ENCODE results near the gene PRX. TPM values are rescaled to one million over a fixed set of nuclear protein-coding genes. Genes with fewer than 3 reads are reported as not detected.

Gene PRX
- total and polyA plus RNA-seq, 2 of the 4 experiments (the other 2 are of a cell fraction) = 0.90 to 1.7 TPM

DNA sequence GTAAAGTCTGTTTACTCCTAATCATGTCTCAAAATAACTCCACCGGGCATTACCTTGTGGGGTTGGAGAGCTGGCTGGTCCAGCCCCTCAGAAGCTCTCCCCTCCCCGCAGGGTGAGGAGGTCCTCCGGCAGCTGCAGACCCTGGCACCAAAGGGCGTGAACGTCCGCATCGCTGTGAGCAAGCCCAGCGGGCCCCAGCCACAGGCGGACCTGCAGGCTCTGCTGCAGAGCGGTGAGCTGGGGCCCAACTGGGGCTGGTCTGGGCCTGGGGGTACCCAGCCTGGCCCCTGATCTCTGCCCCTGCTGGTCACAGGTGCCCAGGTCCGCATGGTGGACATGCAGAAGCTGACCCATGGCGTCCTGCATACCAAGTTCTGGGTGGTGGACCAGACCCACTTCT, 43.4 kb downstream of the PRX start:
- DNase-seq (no peak), ATAC-seq (ENCODE audit: low read depth) (no peak)
- Histone ChIP-seq H4K8ac (ENCODE audit: low read depth in 2 of 2, low read length in 2 of 2) (no peak overlapping the region), H2BK5ac (ENCODE audit: low read depth, low read length, poor library complexity, severe bottlenecking) (no peak overlapping the region), H4K91ac (ENCODE audit: insufficient read depth, low read depth, low read length) (no peak overlapping the region), H2BK15ac (ENCODE audit: low read depth, low read length) (no peak overlapping the region), H3K79me1 (ENCODE audit: low read depth in 1 of 2, low read length in 2 of 2) (peaks cover 9 to 33% of the 10 kb centered on the region in 2 experiments), H3K18ac (ENCODE audit: low read depth, low read length) (no peak overlapping the region), H3K56ac (ENCODE audit: extremely low read depth, insufficient read depth, low read length) (no peak overlapping the region), H2BK120ac (ENCODE audit: low read depth, low read length) (no peak overlapping the region), H3K23ac (ENCODE audit: low read depth, low read length) (no peak overlapping the region), H3K27me3 (ENCODE audit: control insufficient read depth, insufficient read depth, low read length) (no peaks in the 10 kb centered on the region), H3K9me3 (ENCODE audit: control insufficient read depth, insufficient read depth, low read length) (no peaks in the 10 kb centered on the region), H2AK5ac (ENCODE audit: low read depth, low read length) (no peak overlapping the region), H4K20me1 (ENCODE audit: insufficient read depth, low read length) (peaks cover 2% of the 10 kb centered on the region; the same call in 1 of the 2 replicates), H2AK9ac (replicated peaks; ENCODE audit: low read depth, low read length, poor library complexity) (no peak overlapping the region), H2BK20ac (ENCODE audit: low read depth, low read length) (no peak overlapping the region), H3K9me1 (ENCODE audit: insufficient read depth, low read length) (peaks cover 23% of the 10 kb centered on the region), H3K36me3 (ENCODE audit: control insufficient read depth, insufficient read depth, low read length) (peaks cover 59% of the 10 kb centered on the region), H4K5ac (ENCODE audit: low read depth, low read length) (no peak overlapping the region), H3K4me1 (ENCODE audit: control insufficient read depth, insufficient read depth, low read length) (peaks cover 10% of the 10 kb centered on the region), H3K4me2 (ENCODE audit: low read depth, low read length) (no peak overlapping the region), H3K4me3 (ENCODE audit: insufficient read depth, low read depth, low read length) (no peak overlapping the region), H3K14ac (replicated peaks; ENCODE audit: low read depth, low read length) (no peak overlapping the region), H3K4ac (ENCODE audit: low read depth, low read length) (no peak overlapping the region), H2AFZ (replicated peaks; ENCODE audit: low read length, poor library complexity) (peak overlapping the region; percentile 58), H3K9ac (ENCODE audit: low read depth, low read length) (no peak overlapping the region), H3K27ac (ENCODE audit: insufficient read depth, low read length) (no peak overlapping the region)
- dilution Hi-C loops (cut with HindIII; ENCODE audit: low sequenced_read_pairs, unreplicated experiment) (no loop called here), in situ Hi-C loops (cut with MboI; ENCODE audit: low sequenced_read_pairs) (no loop called here), intact Hi-C loops (cut with micrococcal nuclease) (no loop called here)
- no TSS peak for BruUV-seq (replicated peaks)
- POLR2A ChIA-PET (ENCODE audit: unreplicated experiment) = no interaction called here
- TF ChIP-seq MAZ (IDR thresholded peaks at IDR 0.05; ENCODE audit: borderline replicate concordance, low read depth, low read length) (no peak), CEBPB (IDR thresholded peaks at IDR 0.05; ENCODE audit: low read depth, low read length) (no peak), MAFK (IDR thresholded peaks at IDR 0.05; ENCODE audit: low read depth, low read length) (no peak), RCOR1 (IDR thresholded peaks at IDR 0.05; ENCODE audit: insufficient replicate concordance, low read length) (no peak), RFX5 (IDR thresholded peaks at IDR 0.05; ENCODE audit: low read depth, low read length) (no peak), NFE2L2 (IDR thresholded peaks at IDR 0.05; ENCODE audit: low read depth, low read length) (no peak), CHD1 (IDR thresholded peaks at IDR 0.05; ENCODE audit: low read depth, low read length) (no peak), POLR2A (IDR thresholded peaks at IDR 0.05; ENCODE audit: low read depth, low read length) (no peak), FOS (IDR thresholded peaks at IDR 0.05; ENCODE audit: low read depth, low read length) (no peak)
- TF ChIP-seq, protein P1, sequence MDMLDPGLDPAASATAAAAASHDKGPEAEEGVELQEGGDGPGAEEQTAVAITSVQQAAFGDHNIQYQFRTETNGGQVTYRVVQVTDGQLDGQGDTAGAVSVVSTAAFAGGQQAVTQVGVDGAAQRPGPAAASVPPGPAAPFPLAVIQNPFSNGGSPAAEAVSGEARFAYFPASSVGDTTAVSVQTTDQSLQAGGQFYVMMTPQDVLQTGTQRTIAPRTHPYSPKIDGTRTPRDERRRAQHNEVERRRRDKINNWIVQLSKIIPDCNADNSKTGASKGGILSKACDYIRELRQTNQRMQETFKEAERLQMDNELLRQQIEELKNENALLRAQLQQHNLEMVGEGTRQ (IDR thresholded peaks at IDR 0.05; ENCODE audit: low read depth, low read length) = no peak
- TF ChIP-seq, protein P2, sequence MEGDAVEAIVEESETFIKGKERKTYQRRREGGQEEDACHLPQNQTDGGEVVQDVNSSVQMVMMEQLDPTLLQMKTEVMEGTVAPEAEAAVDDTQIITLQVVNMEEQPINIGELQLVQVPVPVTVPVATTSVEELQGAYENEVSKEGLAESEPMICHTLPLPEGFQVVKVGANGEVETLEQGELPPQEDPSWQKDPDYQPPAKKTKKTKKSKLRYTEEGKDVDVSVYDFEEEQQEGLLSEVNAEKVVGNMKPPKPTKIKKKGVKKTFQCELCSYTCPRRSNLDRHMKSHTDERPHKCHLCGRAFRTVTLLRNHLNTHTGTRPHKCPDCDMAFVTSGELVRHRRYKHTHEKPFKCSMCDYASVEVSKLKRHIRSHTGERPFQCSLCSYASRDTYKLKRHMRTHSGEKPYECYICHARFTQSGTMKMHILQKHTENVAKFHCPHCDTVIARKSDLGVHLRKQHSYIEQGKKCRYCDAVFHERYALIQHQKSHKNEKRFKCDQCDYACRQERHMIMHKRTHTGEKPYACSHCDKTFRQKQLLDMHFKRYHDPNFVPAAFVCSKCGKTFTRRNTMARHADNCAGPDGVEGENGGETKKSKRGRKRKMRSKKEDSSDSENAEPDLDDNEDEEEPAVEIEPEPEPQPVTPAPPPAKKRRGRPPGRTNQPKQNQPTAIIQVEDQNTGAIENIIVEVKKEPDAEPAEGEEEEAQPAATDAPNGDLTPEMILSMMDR (conservative IDR thresholded peaks at IDR 0.05; ENCODE audit: low read depth, low read length) = no peak
- TF ChIP-seq, protein P3, sequence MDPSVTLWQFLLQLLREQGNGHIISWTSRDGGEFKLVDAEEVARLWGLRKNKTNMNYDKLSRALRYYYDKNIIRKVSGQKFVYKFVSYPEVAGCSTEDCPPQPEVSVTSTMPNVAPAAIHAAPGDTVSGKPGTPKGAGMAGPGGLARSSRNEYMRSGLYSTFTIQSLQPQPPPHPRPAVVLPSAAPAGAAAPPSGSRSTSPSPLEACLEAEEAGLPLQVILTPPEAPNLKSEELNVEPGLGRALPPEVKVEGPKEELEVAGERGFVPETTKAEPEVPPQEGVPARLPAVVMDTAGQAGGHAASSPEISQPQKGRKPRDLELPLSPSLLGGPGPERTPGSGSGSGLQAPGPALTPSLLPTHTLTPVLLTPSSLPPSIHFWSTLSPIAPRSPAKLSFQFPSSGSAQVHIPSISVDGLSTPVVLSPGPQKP (IDR thresholded peaks at IDR 0.05; ENCODE audit: borderline replicate concordance, low read depth, low read length) = no peak
- CTCF ChIA-PET = no interaction called here
- 96% methylated on average over 8 of the region's 12 CpGs; no CpG with 5 or more reads in 1 of the 2 experiments for WGBS, 2 experiments (ENCODE audit: extremely low coverage in 2 of 2, insufficient read length in 1 of 2)
